Measurements from ENCODE around the gene FRG2B. TPM values are rescaled to one million over a fixed set of nuclear protein-coding genes. Genes with fewer than 3 reads are reported as not detected.
"Not testable (repeated sequence)": the region's sequence is repeated elsewhere in the genome, so short reads cannot be mapped to it uniquely, and the experiment has no call there.

The FRG2B gene
- total RNA-seq, 1 donor from 2014 or later = not detected

GRCh38 chr10:133599869-133600268 lies 26.7 kb downstream of the FRG2B start:
- not testable (repeated sequence) for DNase-seq (ENCODE audit: low spot score)

- DNase-seq (ENCODE audit: low spot score) = no peak
Observed at GRCh38 chr10:133592716-133593115, 33.9 kb downstream of the FRG2B start.

- no peak for DNase-seq (ENCODE audit: low spot score)
Observed at GRCh38 chr10:133590970-133591359, 35.6 kb downstream of the FRG2B start.

- DNase-seq (ENCODE audit: low spot score) = no peak
Observed at GRCh38 chr10:133590226-133590969, 36.2 kb downstream of the FRG2B start.

DNA sequence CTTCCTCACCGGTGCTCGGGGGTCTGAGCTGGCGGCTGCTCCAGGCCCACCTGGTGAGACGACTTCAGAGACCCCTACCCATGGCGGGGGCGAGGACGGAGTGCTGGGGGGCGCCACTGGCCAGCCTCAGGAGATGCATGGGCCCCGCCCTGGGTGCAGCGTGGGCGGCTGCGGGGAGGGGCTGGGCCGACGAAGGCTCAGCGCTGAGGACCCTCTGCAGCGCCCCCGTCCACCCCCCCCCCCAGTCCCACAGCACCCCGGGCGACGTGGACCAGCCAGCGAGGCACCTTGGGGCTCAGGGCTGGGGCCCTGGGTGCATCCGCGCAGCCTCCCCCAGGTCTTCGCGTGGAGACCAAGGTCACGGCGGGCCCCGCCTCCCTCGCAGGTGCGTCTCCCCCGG lies 49.6 kb downstream of the FRG2B start:
- DNase-seq (ENCODE audit: low spot score) = not testable (repeated sequence)

Other genes starting within 250 kb of the FRG2B start
- gene PAOX, start 247.5 kb downstream of the FRG2B start, total RNA-seq = 5.2 TPM
- gene MTG1, start 232.6 kb downstream of the FRG2B start, total RNA-seq = 66.2 TPM
- gene SPRN, start 202.2 kb downstream of the FRG2B start, total RNA-seq = not detected
- gene SCART1, start 172.8 kb downstream of the FRG2B start, total RNA-seq = 5.3 TPM
- 2.9 TPM for gene CYP2E1, start 99.4 kb downstream of the FRG2B start, total RNA-seq
- gene SYCE1, start 61.2 kb downstream of the FRG2B start, total RNA-seq = 0.34 TPM